OCI-LY3 (cell line): ENCODE results near the gene WDSUB1.

Source experiments
- H2AFZ ChIP-seq: fragments of 200-600, 300-600 bp; shearing (Covaris generic); 2 replicates; pipeline ENCODE4 v1.6.0; 2014; ENCODE audit warnings: antibody characterized with exemption, low read depth, low read length
- H3K27ac ChIP-seq: fragments of 200-600, 300-600 bp; sonication (generic); 2 replicates; pipeline ENCODE4 v1.5.1; 2014; ENCODE audit warnings: mild to moderate bottlenecking, low read length, moderate library complexity, mixed read lengths
- H3K27me3 ChIP-seq: fragments of 200-600, 300-600 bp; sonication (generic); 2 replicates; pipeline ENCODE4 v1.6.1; 2014; ENCODE audit warnings: low read depth, low read length, mixed read lengths
- H3K36me3 ChIP-seq: fragments of 200-600, 300-600 bp; sonication (generic); replicated peaks from 2 replicates; pipeline ENCODE3; 2014; ENCODE audit warnings: low read depth, low read length, mixed read lengths
- H3K4me1 ChIP-seq: fragments of 300-600, 200-600 bp; sonication (generic); 2 replicates; pipeline ENCODE4 v1.6.1; 2014; ENCODE audit warnings: low read length, mixed read lengths
- H3K4me2 ChIP-seq: fragments of 200-600, 300-600 bp; sonication (generic); 2 replicates; pipeline ENCODE4 v1.6.1; 2014; ENCODE audit warnings: low read length, mixed read lengths
- H3K4me3 ChIP-seq: fragments of 300-600, 200-600 bp; sonication (generic); 2 replicates; pipeline ENCODE4 v1.5.1; 2014; ENCODE audit warnings: antibody characterized with exemption, mild to moderate bottlenecking, low read length, moderate library complexity
- H3K79me2 ChIP-seq: fragments of 300-600, 200-600 bp; shearing (Covaris generic); 2 replicates; pipeline ENCODE4 v1.6.1; 2014; ENCODE audit warnings: mild to moderate bottlenecking, low read length, mixed read lengths
- H3K9ac ChIP-seq: fragments of 300-600, 200-600 bp; shearing (Covaris generic); 2 replicates; pipeline ENCODE4 v1.6.0; 2014; ENCODE audit warnings: mild to moderate bottlenecking, low read length, moderate library complexity
- H3K9me3 ChIP-seq: fragments of 200-600, 300-600 bp; shearing (Covaris generic); 2 replicates; pipeline ENCODE4 v1.6.1; 2014; ENCODE audit warnings: low read length, mixed read lengths; ENCODE audit not compliant: insufficient read depth
- H4K20me1 ChIP-seq: fragments of 200-600, 300-600 bp; sonication (generic); 2 replicates; pipeline ENCODE4 v1.6.1; 2016; ENCODE audit warnings: low read length, mixed read lengths; ENCODE audit not compliant: insufficient read depth
- CTCF ChIP-seq: fragments of 200-600, 300-600 bp; sonication (generic); IDR thresholded peaks from 2 replicates; pipeline ENCODE4 v1.5.1; 2014; ENCODE audit warnings: antibody characterized with exemption, low read length, low read depth
- EZH2phosphoT487 ChIP-seq: fragments of 200-600 bp; shearing (Covaris generic); IDR thresholded peaks from 2 replicates; pipeline ENCODE4 v1.6.1; 2018; ENCODE audit warnings: antibody characterized with exemption, mixed run types, low read depth

The WDSUB1 gene

GRCh38 chr2:159225025-159226016, 61.2 kb downstream of the WDSUB1 start:
- Histone ChIP-seq H3K9ac (no peak overlapping the region), H3K4me3 (no peak overlapping the region), H3K9me3 (no peaks in the 10 kb centered on the region), H3K27ac (no peak overlapping the region), H3K36me3 (no peaks in the 10 kb centered on the region), H3K27me3 (no peaks in the 10 kb centered on the region), H3K4me2 (no peak overlapping the region), H4K20me1 (no peaks in the 10 kb centered on the region), H2AFZ (no peak overlapping the region), H3K4me1 (no peaks in the 10 kb centered on the region), H3K79me2 (no peaks in the 10 kb centered on the region)
- TF ChIP-seq EZH2phosphoT487 (no peak), CTCF (no peak)

- Histone ChIP-seq H3K4me1 (no peaks in the 10 kb centered on the region), H3K27me3 (no peaks in the 10 kb centered on the region), H2AFZ (no peak overlapping the region), H3K27ac (no peak overlapping the region), H3K4me2 (no peak overlapping the region), H3K36me3 (no peaks in the 10 kb centered on the region), H4K20me1 (no peaks in the 10 kb centered on the region), H3K9ac (no peak overlapping the region), H3K79me2 (no peaks in the 10 kb centered on the region), H3K9me3 (no peaks in the 10 kb centered on the region), H3K4me3 (no peak overlapping the region)
- TF ChIP-seq EZH2phosphoT487, result no peak
Measured at GRCh38 chr2:159224061-159224813, 62.3 kb downstream of the WDSUB1 start.

- no peaks in the 10 kb centered on the region for H3K9me3 ChIP-seq
- H3K27ac ChIP-seq, result no peak overlapping the region
- no peak overlapping the region for H2AFZ ChIP-seq
- no peaks in the 10 kb centered on the region for H3K27me3 ChIP-seq
- H3K4me1 ChIP-seq, result no peaks in the 10 kb centered on the region
- TF ChIP-seq EZH2phosphoT487 (no peak), CTCF (no peak)
- H4K20me1 ChIP-seq, result no peaks in the 10 kb centered on the region
- H3K4me2 ChIP-seq, result no peak overlapping the region
- H3K79me2 ChIP-seq, result no peaks in the 10 kb centered on the region
- H3K4me3 ChIP-seq, result no peak overlapping the region
- H3K9ac ChIP-seq, result no peak overlapping the region
- no peaks in the 10 kb centered on the region for H3K36me3 ChIP-seq
Measured at GRCh38 chr2:159219394-159219998, 67.0 kb downstream of the WDSUB1 start.

GRCh38 chr2:159218389-159218788, 68.1 kb downstream of the WDSUB1 start:
- Histone ChIP-seq H3K9me3 (no peaks in the 10 kb centered on the region), H3K4me3 (no peak overlapping the region), H4K20me1 (no peaks in the 10 kb centered on the region), H2AFZ (no peak overlapping the region), H3K27me3 (no peaks in the 10 kb centered on the region), H3K27ac (no peak overlapping the region), H3K9ac (no peak overlapping the region), H3K4me1 (no peaks in the 10 kb centered on the region), H3K36me3 (no peaks in the 10 kb centered on the region), H3K4me2 (no peak overlapping the region), H3K79me2 (no peaks in the 10 kb centered on the region)
- TF ChIP-seq CTCF (no peak), EZH2phosphoT487 (no peak)
